Activated T-cell treated with anti-CD3 and anti-CD28 coated beads, Interleukin-2, amount 50 U/mL, for 24 hours (primary cell): ENCODE data around the gene FAM156A.
"Not testable (repeated sequence)": the region's sequence is repeated elsewhere in the genome, so short reads cannot be mapped to it uniquely, and the experiment has no call there.

Source experiments
- DNase-seq: peaks from one replicate; pipeline ENCODE4 v3.0.0-alpha.2; 2020
- H3K27ac Mint-ChIP-seq: 2 replicates; pipeline ENCODE4 v1.8.0; 2020; ENCODE audit warnings: mild to moderate bottlenecking, mixed read lengths
- H3K27me3 Mint-ChIP-seq: 2 replicates; pipeline ENCODE4 v1.8.0; 2020; ENCODE audit warnings: mixed read lengths
- H3K36me3 Mint-ChIP-seq: 2 replicates; pipeline ENCODE4 v1.8.0; 2020; ENCODE audit warnings: low read depth, mixed read lengths
- H3K4me1 Mint-ChIP-seq: 2 replicates; pipeline ENCODE4 v1.8.0; 2020; ENCODE audit warnings: low read depth, mixed read lengths
- H3K4me3 Mint-ChIP-seq: 2 replicates; pipeline ENCODE4 v1.8.0; 2020; ENCODE audit warnings: mild to moderate bottlenecking, moderate library complexity, mixed read lengths
- H3K9me3 Mint-ChIP-seq: 2 replicates; pipeline ENCODE4 v1.8.0; 2020; ENCODE audit warnings: mixed read lengths

FAM156A gene

GRCh38 chrX:52958113-52958959 is at the start of gene FAM156A:
Gene FAM156A (minus strand): TSS chrX:52958518. CDS start chrX:52948588, 9,930 bp downstream.
- H3K36me3 Mint-ChIP-seq, H3K27me3 Mint-ChIP-seq, H3K27ac Mint-ChIP-seq, H3K4me3 Mint-ChIP-seq, H3K4me1 Mint-ChIP-seq, H3K9me3 Mint-ChIP-seq, DNase-seq: not testable (repeated sequence)

DNA sequence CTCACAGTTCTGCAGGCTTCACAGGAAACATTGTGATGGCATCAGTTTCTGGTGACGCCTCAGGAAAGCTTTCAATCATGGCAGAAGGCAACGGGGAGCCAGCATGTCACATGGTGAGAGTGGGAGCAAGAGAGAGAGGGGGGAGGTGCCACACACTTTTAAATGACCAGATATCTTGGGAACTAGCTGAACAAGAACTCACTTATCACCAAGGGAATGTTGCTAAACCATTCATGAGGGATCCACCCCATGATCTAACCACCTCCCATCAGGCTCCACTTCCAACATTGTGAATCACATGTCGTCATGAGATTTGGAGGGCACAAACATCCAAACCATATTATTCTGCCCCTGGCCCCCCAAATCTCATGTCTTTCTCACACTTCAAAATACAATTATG is 47.0 kb upstream of the FAM156A start:
- peaks cover 6% of the 10 kb centered on the region for H3K4me1 Mint-ChIP-seq
- no peaks in the 10 kb centered on the region for H3K36me3 Mint-ChIP-seq
- H3K9me3 Mint-ChIP-seq, result no peaks in the 10 kb centered on the region
- peaks cover 74% of the 10 kb centered on the region for H3K27me3 Mint-ChIP-seq
- no peak for DNase-seq
- no peak overlapping the region for H3K27ac Mint-ChIP-seq
- no peak overlapping the region for H3K4me3 Mint-ChIP-seq

- Mint-ChIP-seq H3K4me3 (no peak overlapping the region), H3K9me3 (no peaks in the 10 kb centered on the region), H3K27me3 (peaks cover 78% of the 10 kb centered on the region), H3K4me1 (peaks cover 6% of the 10 kb centered on the region), H3K36me3 (no peaks in the 10 kb centered on the region), H3K27ac (no peak overlapping the region)
- DNase-seq, result no peak
Observed at GRCh38 chrX:53004811-53005210, 46.5 kb upstream of the FAM156A start.

DNA sequence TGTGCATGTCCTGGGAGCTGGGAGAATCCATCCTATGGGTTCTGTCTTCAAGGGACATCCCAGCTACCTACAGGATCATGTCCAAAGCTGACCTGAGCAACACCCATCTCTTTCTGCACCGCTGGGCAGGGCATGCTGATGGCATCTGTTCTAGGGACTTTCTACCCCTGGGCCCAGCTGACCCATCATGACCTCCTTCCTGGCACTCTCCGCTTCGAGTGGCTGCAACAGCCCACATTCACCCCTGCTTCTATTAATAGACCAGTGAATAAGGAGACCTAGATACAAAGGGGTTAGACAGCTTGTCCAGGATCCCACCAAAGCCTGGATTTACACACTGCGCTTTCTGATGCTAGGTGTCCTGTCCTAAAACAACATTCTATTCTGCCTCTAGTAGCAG is 45.7 kb upstream of the FAM156A start:
- Mint-ChIP-seq H3K27ac (no peak overlapping the region), H3K4me1 (peaks cover 6% of the 10 kb centered on the region), H3K36me3 (no peaks in the 10 kb centered on the region), H3K4me3 (no peak overlapping the region), H3K9me3 (no peaks in the 10 kb centered on the region), H3K27me3 (peaks cover 84% of the 10 kb centered on the region)
- no peak for DNase-seq

GRCh38 chrX:53003111-53003510 is 44.8 kb upstream of the FAM156A start:
- H3K36me3 Mint-ChIP-seq, result no peaks in the 10 kb centered on the region
- H3K4me3 Mint-ChIP-seq, result no peak overlapping the region
- H3K27me3 Mint-ChIP-seq, result peaks cover 86% of the 10 kb centered on the region
- no peak overlapping the region for H3K27ac Mint-ChIP-seq
- H3K9me3 Mint-ChIP-seq, result no peaks in the 10 kb centered on the region
- no peak for DNase-seq
- peaks cover 6% of the 10 kb centered on the region for H3K4me1 Mint-ChIP-seq

DNA sequence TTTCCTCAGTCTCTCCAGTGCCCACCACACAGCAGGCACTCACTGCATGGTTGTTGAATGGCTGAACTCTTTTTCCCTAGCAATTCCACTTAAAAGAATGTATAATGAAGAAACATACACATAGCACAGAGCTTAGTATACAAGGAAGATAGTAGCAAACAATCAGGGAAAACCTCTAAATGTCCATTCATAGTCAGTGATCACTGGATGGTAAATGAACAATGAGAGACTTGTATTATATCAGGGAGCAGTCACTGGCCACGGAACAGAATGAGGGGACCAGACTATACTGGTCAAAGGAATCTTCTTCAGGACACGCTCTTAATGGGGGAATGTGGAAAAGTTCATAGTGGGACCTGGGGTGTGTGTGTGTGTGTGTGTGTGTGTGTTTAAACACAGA is 43.6 kb upstream of the FAM156A start:
- Mint-ChIP-seq H3K9me3 (no peaks in the 10 kb centered on the region), H3K27me3 (peaks cover 77% of the 10 kb centered on the region), H3K36me3 (no peaks in the 10 kb centered on the region), H3K4me3 (no peak overlapping the region), H3K27ac (no peak overlapping the region), H3K4me1 (peaks cover 6% of the 10 kb centered on the region)
- no peak for DNase-seq

DNA sequence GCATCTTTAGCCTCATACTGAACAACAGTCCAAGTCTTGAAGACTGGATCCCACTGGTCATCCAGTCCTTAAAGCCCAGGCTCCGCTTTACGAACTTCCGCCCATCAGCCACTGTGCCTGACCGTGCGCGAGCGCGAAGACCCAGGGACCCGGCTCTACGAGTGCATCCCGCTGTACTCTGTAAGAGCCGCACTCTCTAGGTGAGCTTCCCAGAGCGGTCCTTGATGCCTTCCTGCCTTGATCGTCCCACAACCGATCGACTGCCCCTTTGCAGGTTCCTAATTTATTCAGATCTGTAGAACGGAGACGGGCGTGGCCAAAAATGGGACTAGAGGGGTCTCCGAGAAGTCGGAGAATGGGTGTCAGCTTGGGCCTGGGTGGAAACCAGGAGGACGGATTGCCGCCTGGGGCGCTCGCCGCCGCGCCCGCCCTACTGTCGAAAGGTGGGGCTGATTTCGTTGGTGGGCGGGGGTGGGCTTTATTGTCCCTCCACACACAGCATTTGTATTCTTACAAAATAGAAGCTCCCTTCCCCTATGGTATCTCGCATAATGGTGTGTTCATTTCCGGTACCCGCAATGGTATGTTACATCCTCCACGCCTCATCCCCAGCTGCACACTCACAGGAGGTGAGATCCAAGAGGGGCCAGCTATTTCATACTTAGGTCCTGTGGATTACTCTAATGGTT is 42.3 kb upstream of the FAM156A start:
- Mint-ChIP-seq H3K27ac (no peak overlapping the region), H3K27me3 (peaks cover 79% of the 10 kb centered on the region), H3K36me3 (peaks cover under 1% of the 10 kb centered on the region), H3K4me1 (peaks cover 10% of the 10 kb centered on the region), H3K4me3 (no peak overlapping the region), H3K9me3 (no peaks in the 10 kb centered on the region)
- no peak for DNase-seq

DNA sequence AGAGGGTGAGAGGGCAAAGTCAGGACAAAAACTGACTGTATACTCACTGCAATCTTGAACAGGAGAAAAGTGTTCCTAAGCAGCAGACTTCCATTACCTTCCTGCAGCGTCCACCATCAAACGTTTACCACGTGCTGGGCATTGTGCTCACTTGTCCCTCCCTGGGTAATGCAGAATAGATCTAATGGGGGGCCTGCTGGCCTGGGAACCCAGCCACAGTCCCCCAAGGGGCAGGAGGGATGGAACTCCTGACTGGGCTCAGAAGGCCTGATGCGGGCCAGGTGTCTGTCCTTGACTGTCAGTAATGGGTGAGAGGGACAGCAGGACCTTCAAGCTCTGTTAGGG is 37.6 kb upstream of the FAM156A start:
- Mint-ChIP-seq H3K36me3 (peaks cover 9% of the 10 kb centered on the region), H3K9me3 (no peaks in the 10 kb centered on the region), H3K4me1 (peaks cover 22% of the 10 kb centered on the region), H3K27me3 (peaks cover 57% of the 10 kb centered on the region), H3K27ac (peak overlapping the region; percentile 99), H3K4me3 (peak overlapping the region; percentile 87)
- DNase-seq, result no peak

DNA sequence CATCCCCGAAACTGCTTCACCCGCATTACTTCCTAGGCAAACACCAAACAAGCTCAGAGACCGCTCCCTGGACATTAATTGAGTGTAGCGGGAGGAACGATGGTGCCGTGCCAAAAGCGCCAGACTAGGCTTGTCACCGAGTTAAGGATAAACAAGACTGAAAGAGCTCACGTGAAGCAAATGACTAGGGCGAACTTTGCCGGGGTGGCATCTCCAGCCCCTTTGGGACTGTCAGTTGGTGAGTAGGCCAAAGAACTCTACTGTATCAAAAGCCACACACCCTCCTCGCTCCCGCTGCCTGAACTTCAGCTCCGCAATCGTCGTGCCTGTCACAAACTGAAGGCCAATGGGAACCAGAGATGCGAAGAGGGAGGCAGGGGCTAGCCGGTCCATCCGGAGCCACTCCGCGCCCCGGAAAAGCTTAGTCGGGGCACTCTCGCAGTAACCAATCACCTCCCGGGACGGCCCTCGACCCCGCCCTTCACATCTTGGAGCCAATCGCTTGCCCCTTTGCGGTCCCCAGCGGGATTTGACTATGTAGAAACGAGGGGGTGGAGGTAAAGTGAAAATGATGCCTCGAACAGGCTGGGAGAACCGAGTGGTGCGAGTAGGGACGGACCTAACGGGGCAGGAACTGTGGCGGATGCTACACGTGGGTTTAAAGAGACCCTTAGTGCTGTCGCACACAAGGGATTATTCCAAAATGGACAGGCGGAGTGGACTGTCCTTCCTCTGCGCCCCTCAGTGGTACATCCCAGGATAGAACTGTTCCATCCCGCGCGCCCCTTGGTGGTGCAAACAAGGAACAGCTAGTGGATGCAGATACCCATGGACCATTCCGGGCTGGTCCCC is 37.0 kb upstream of the FAM156A start:
- Mint-ChIP-seq H3K27ac (peak overlapping the region; percentile 99), H3K9me3 (no peaks in the 10 kb centered on the region), H3K27me3 (peaks cover 53% of the 10 kb centered on the region), H3K4me1 (peaks cover 27% of the 10 kb centered on the region), H3K36me3 (peaks cover 11% of the 10 kb centered on the region), H3K4me3 (peak overlapping the region; percentile 87)
- peak; percentile 88 for DNase-seq

GRCh38 chrX:52990848-52991247 is 32.5 kb upstream of the FAM156A start:
- peaks cover 11% of the 10 kb centered on the region for H3K36me3 Mint-ChIP-seq
- H3K27ac Mint-ChIP-seq, result peak overlapping the region; percentile 84

GRCh38 chrX:52990011-52990631 is 31.8 kb upstream of the FAM156A start:
- not testable (repeated sequence) for H3K36me3 Mint-ChIP-seq, H3K4me3 Mint-ChIP-seq, H3K9me3 Mint-ChIP-seq
- H3K27ac Mint-ChIP-seq, result peak overlapping the region; percentile 92
- peaks cover 39% of the 10 kb centered on the region for H3K4me1 Mint-ChIP-seq
- peaks cover 30% of the 10 kb centered on the region for H3K27me3 Mint-ChIP-seq
- peak; percentile 77 for DNase-seq

More at GRCh38 chrX:52990848-52991247, 32.5 kb upstream of the FAM156A start:
- Mint-ChIP-seq H3K27me3 (peaks cover 35% of the 10 kb centered on the region), H3K4me1 (peaks cover 40% of the 10 kb centered on the region), H3K4me3 (no peak overlapping the region), H3K9me3 (no peaks in the 10 kb centered on the region)
- no peak for DNase-seq

- Mint-ChIP-seq H3K27ac (peak overlapping the region; percentile 35), H3K4me3 (no peak overlapping the region), H3K36me3 (peaks cover 3% of the 10 kb centered on the region), H3K4me1 (peaks cover 37% of the 10 kb centered on the region), H3K27me3 (peaks cover 26% of the 10 kb centered on the region), H3K9me3 (no peaks in the 10 kb centered on the region)
- DNase-seq, result no peak
Observed at GRCh38 chrX:52988985-52989917, 30.9 kb upstream of the FAM156A start.

- peaks cover 3% of the 10 kb centered on the region for H3K4me1 Mint-ChIP-seq
- H3K27me3 Mint-ChIP-seq, result peaks cover 30% of the 10 kb centered on the region
- no peaks in the 10 kb centered on the region for H3K9me3 Mint-ChIP-seq
- no peak overlapping the region for H3K27ac Mint-ChIP-seq
- no peak overlapping the region for H3K4me3 Mint-ChIP-seq
- no peaks in the 10 kb centered on the region for H3K36me3 Mint-ChIP-seq
- DNase-seq, result no peak
Observed at GRCh38 chrX:52983321-52984000, 25.1 kb upstream of the FAM156A start.
